C4-2B (cell line): ENCODE data around the gene YBX1.

Experiments used
- ZFX ChIP-seq: fragments of 450-650 bp; IDR thresholded peaks from 2 replicates; pipeline ENCODE4 v1.6.1; 2017
- TF ChIP-seq, protein P1 (sequence below): fragments of 450-650 bp; conservative IDR thresholded peaks from 2 replicates; pipeline ENCODE4 v1.5.1; 2017; ENCODE audit warnings: mild to moderate bottlenecking

- TF ChIP-seq, protein P1, sequence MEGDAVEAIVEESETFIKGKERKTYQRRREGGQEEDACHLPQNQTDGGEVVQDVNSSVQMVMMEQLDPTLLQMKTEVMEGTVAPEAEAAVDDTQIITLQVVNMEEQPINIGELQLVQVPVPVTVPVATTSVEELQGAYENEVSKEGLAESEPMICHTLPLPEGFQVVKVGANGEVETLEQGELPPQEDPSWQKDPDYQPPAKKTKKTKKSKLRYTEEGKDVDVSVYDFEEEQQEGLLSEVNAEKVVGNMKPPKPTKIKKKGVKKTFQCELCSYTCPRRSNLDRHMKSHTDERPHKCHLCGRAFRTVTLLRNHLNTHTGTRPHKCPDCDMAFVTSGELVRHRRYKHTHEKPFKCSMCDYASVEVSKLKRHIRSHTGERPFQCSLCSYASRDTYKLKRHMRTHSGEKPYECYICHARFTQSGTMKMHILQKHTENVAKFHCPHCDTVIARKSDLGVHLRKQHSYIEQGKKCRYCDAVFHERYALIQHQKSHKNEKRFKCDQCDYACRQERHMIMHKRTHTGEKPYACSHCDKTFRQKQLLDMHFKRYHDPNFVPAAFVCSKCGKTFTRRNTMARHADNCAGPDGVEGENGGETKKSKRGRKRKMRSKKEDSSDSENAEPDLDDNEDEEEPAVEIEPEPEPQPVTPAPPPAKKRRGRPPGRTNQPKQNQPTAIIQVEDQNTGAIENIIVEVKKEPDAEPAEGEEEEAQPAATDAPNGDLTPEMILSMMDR: no peak
- TF ChIP-seq ZFX: no peak
Observed at GRCh38 chr1:42739753-42740700, 57.8 kb downstream of the YBX1 start, which contains the start of gene CLDN19.
